IMR-90 (cell line): ENCODE data around the gene BLVRB.

Experiments used
- BHLHE40 ChIP-seq: fragments of 150-350 bp; IDR thresholded peaks from 2 replicates; pipeline ENCODE4 v1.6.1; 2016; ENCODE audit warnings: mild to moderate bottlenecking, low read depth, low read length
- CEBPB ChIP-seq: IDR thresholded peaks from 2 replicates; pipeline ENCODE4 v1.6.1; 2012; ENCODE audit warnings: low read depth, low read length, improper control_type of control experiment
- CTCF ChIP-seq: conservative IDR thresholded peaks from 2 replicates; pipeline ENCODE4 v1.5.1; 2012; ENCODE audit warnings: mild to moderate bottlenecking, low read depth, low read length, improper control_type of control experiment
- ELK1 ChIP-seq: fragments of 150-350 bp; IDR thresholded peaks from 2 replicates; pipeline ENCODE4 v1.6.1; 2016; ENCODE audit warnings: low read depth, mild to moderate bottlenecking, low read length, moderate library complexity, borderline replicate concordance
- MAFK ChIP-seq: IDR thresholded peaks from 2 replicates; pipeline ENCODE4 v1.6.1; 2012; ENCODE audit warnings: low read depth, low read length, improper control_type of control experiment
- POLR2A ChIP-seq: IDR thresholded peaks from 2 replicates; pipeline ENCODE4 v1.6.1; 2012; ENCODE audit warnings: mild to moderate bottlenecking, low read depth, low read length

GRCh38 chr19:40471111-40471510 is 5.6 kb upstream of the BLVRB start:
- no peak for TF ChIP-seq CTCF
- TF ChIP-seq CEBPB: no peak
- TF ChIP-seq MAFK: no peak
- TF ChIP-seq POLR2A: no peak
- TF ChIP-seq ELK1: no peak
- TF ChIP-seq BHLHE40: no peak
